ENCODE measurements around the gene TMPRSS2.

The TMPRSS2 gene

GRCh38 chr21:41444703-41445464 is 63.1 kb downstream of the TMPRSS2 start:
- no peaks in the 10 kb centered on the region for H3K9me3 ChIP-seq (ENCODE audit: low read depth, low read length)
- H3K9ac ChIP-seq (ENCODE audit: insufficient read length) = no peak overlapping the region
- H3K36me3 ChIP-seq (ENCODE audit: insufficient read depth, low read length) = no peaks in the 10 kb centered on the region
- TF ChIP-seq EZH2 (IDR thresholded peaks at IDR 0.05) (no peak), POLR2AphosphoS5 (IDR thresholded peaks at IDR 0.05; ENCODE audit: borderline replicate concordance, low read depth, low read length) (no peak), FOXP2 (optimal IDR thresholded peaks at IDR 0.05; ENCODE audit: control extremely low read depth, extremely low read length, insufficient read depth) (no peak)
- no peak overlapping the region for H3K27ac ChIP-seq
- H3K4me3 ChIP-seq = no peak overlapping the region
- no peak for DNase-seq (ENCODE audit: low read depth, low spot score)

- Histone ChIP-seq H3K27ac (no peak overlapping the region), H3K36me3 (ENCODE audit: insufficient read depth, low read length) (no peaks in the 10 kb centered on the region), H3K9me3 (ENCODE audit: low read depth, low read length) (no peaks in the 10 kb centered on the region), H3K4me3 (no peak overlapping the region), H3K9ac (ENCODE audit: insufficient read length) (no peak overlapping the region)
- DNase-seq (ENCODE audit: low read depth, low spot score) = no peak
- TF ChIP-seq POLR2AphosphoS5 (IDR thresholded peaks at IDR 0.05; ENCODE audit: borderline replicate concordance, low read depth, low read length) (no peak), EZH2 (IDR thresholded peaks at IDR 0.05) (no peak), FOXP2 (optimal IDR thresholded peaks at IDR 0.05; ENCODE audit: control extremely low read depth, extremely low read length, insufficient read depth) (no peak)
These were observed 64.4 kb downstream of the TMPRSS2 start for GRCh38 chr21:41443562-41443961.

GRCh38 chr21:41442481-41443186 is 65.3 kb downstream of the TMPRSS2 start:
- no peak for DNase-seq (ENCODE audit: low read depth, low spot score)
- Histone ChIP-seq H3K9ac (ENCODE audit: insufficient read length) (no peak overlapping the region), H3K27ac (no peak overlapping the region), H3K4me3 (no peak overlapping the region), H3K9me3 (ENCODE audit: low read depth, low read length) (no peaks in the 10 kb centered on the region), H3K36me3 (ENCODE audit: insufficient read depth, low read length) (no peaks in the 10 kb centered on the region)
- TF ChIP-seq EZH2 (IDR thresholded peaks at IDR 0.05) (no peak), POLR2AphosphoS5 (IDR thresholded peaks at IDR 0.05; ENCODE audit: borderline replicate concordance, low read depth, low read length) (no peak), FOXP2 (optimal IDR thresholded peaks at IDR 0.05; ENCODE audit: control extremely low read depth, extremely low read length, insufficient read depth) (no peak)

GRCh38 chr21:41441546-41441945 is 66.4 kb downstream of the TMPRSS2 start:
- no peak for DNase-seq (ENCODE audit: low read depth, low spot score)
- H3K36me3 ChIP-seq (ENCODE audit: insufficient read depth, low read length) = no peaks in the 10 kb centered on the region
- no peak overlapping the region for H3K4me3 ChIP-seq
- TF ChIP-seq POLR2AphosphoS5 (IDR thresholded peaks at IDR 0.05; ENCODE audit: borderline replicate concordance, low read depth, low read length) (no peak), FOXP2 (optimal IDR thresholded peaks at IDR 0.05; ENCODE audit: control extremely low read depth, extremely low read length, insufficient read depth) (no peak), EZH2 (IDR thresholded peaks at IDR 0.05) (no peak)
- H3K27ac ChIP-seq = no peak overlapping the region
- H3K9me3 ChIP-seq (ENCODE audit: low read depth, low read length) = no peaks in the 10 kb centered on the region
- no peak overlapping the region for H3K9ac ChIP-seq (ENCODE audit: insufficient read length)

GRCh38 chr21:41439248-41439647 is 68.7 kb downstream of the TMPRSS2 start:
- no peaks in the 10 kb centered on the region for H3K36me3 ChIP-seq (ENCODE audit: insufficient read depth, low read length)

GRCh38 chr21:41438425-41439113 is 69.4 kb downstream of the TMPRSS2 start:
- no peak overlapping the region for H3K27ac ChIP-seq
- H3K36me3 ChIP-seq (ENCODE audit: insufficient read depth, low read length) = no peaks in the 10 kb centered on the region
- H3K9ac ChIP-seq (ENCODE audit: insufficient read length) = no peak overlapping the region
- H3K4me3 ChIP-seq = no peak overlapping the region
- DNase-seq (ENCODE audit: low read depth, low spot score) = no peak
- TF ChIP-seq EZH2 (IDR thresholded peaks at IDR 0.05) (no peak), FOXP2 (optimal IDR thresholded peaks at IDR 0.05; ENCODE audit: control extremely low read depth, extremely low read length, insufficient read depth) (no peak), POLR2AphosphoS5 (IDR thresholded peaks at IDR 0.05; ENCODE audit: borderline replicate concordance, low read depth, low read length) (no peak)
- H3K9me3 ChIP-seq (ENCODE audit: low read depth, low read length) = no peaks in the 10 kb centered on the region

More at GRCh38 chr21:41439248-41439647, 68.7 kb downstream of the TMPRSS2 start:
- Histone ChIP-seq H3K27ac (no peak overlapping the region), H3K9me3 (ENCODE audit: low read depth, low read length) (no peaks in the 10 kb centered on the region), H3K4me3 (no peak overlapping the region), H3K9ac (ENCODE audit: insufficient read length) (no peak overlapping the region)
- no peak for TF ChIP-seq FOXP2 (optimal IDR thresholded peaks at IDR 0.05; ENCODE audit: control extremely low read depth, extremely low read length, insufficient read depth)
- no peak for TF ChIP-seq EZH2 (IDR thresholded peaks at IDR 0.05)
- no peak for TF ChIP-seq POLR2AphosphoS5 (IDR thresholded peaks at IDR 0.05; ENCODE audit: borderline replicate concordance, low read depth, low read length)
- no peak for DNase-seq (ENCODE audit: low read depth, low spot score)

GRCh38 chr21:41437729-41438128 is 70.2 kb downstream of the TMPRSS2 start:
- Histone ChIP-seq H3K4me3 (no peak overlapping the region), H3K36me3 (ENCODE audit: insufficient read depth, low read length) (no peaks in the 10 kb centered on the region), H3K27ac (no peak overlapping the region), H3K9ac (ENCODE audit: insufficient read length) (no peak overlapping the region), H3K9me3 (ENCODE audit: low read depth, low read length) (no peaks in the 10 kb centered on the region)
- no peak for DNase-seq (ENCODE audit: low read depth, low spot score)
- TF ChIP-seq FOXP2 (optimal IDR thresholded peaks at IDR 0.05; ENCODE audit: control extremely low read depth, extremely low read length, insufficient read depth) (no peak), EZH2 (IDR thresholded peaks at IDR 0.05) (no peak), POLR2AphosphoS5 (IDR thresholded peaks at IDR 0.05; ENCODE audit: borderline replicate concordance, low read depth, low read length) (no peak)

GRCh38 chr21:41435706-41436105 is 72.3 kb downstream of the TMPRSS2 start:
- no peak for DNase-seq (ENCODE audit: low read depth, low spot score)
- Histone ChIP-seq H3K4me3 (no peak overlapping the region), H3K27ac (no peak overlapping the region), H3K36me3 (ENCODE audit: insufficient read depth, low read length) (no peaks in the 10 kb centered on the region), H3K9me3 (ENCODE audit: low read depth, low read length) (no peaks in the 10 kb centered on the region), H3K9ac (ENCODE audit: insufficient read length) (no peak overlapping the region)
- TF ChIP-seq FOXP2 (optimal IDR thresholded peaks at IDR 0.05; ENCODE audit: control extremely low read depth, extremely low read length, insufficient read depth) (no peak), POLR2AphosphoS5 (IDR thresholded peaks at IDR 0.05; ENCODE audit: borderline replicate concordance, low read depth, low read length) (no peak), EZH2 (IDR thresholded peaks at IDR 0.05) (no peak)

All from SK-N-MC (cell line).